ENCODE results near the gene CDKL1. TPM values are rescaled to one million over a fixed set of nuclear protein-coding genes. Genes with fewer than 3 reads are reported as not detected.
A peak's percentile ranks its signal among the peaks of the same experiment; 100 is the strongest.

Gene CDKL1
- total and polyA plus RNA-seq, 2 of the 13 experiments (the other 11 are each of a cell fraction or from before 2014, with no cell fraction given) = 4.4 to 5.1 TPM

DNA sequence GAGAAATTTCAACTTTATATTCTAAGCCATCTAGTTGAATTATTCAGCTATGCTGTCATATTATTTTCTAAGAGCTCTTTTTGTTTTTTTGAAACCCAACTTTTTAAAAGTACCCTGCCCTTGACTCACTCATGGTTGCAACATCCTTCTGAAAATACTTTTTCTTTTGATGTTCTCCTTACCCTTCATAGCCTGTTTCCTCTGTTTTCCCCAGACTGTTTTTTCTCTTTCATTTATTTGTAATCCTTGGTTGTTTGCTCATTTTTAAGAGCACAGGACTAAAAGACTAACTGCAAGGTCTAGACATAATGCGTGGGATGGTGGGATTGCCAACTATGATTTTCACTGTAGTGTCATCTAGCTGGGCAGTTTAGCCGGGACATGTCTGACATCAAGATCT lies 21.2 kb upstream of the CDKL1 start (continued):
- peak; percentile 50; the same call in 1 of the 2 replicates for TF ChIP-seq ARID5B (CRISPR knock-in tag; IDR thresholded peaks at IDR 0.05)
- TF ChIP-seq HMG20A (CRISPR knock-in tag; IDR thresholded peaks at IDR 0.05; ENCODE audit: borderline replicate concordance) = peak; percentile 77; the same call in 1 of the 2 replicates
- peak; percentile 56; the same call in 1 of the 2 replicates for TF ChIP-seq GATAD2A (CRISPR knock-in tag; IDR thresholded peaks at IDR 0.05)
- 0 out of 2 replicates have a peak, but pooled peaks have one; percentile 20 for TF ChIP-seq CEBPG (CRISPR knock-in tag; IDR thresholded peaks at IDR 0.05)
- TF ChIP-seq SAP130 (CRISPR knock-in tag; IDR thresholded peaks at IDR 0.05; ENCODE audit: low read depth) = 0 out of 2 replicates have a peak, but pooled peaks have one; percentile 22
- TF ChIP-seq TCF7 (IDR thresholded peaks at IDR 0.05; ENCODE audit: low read depth) = peak; percentile 48; the same call in 1 of the 2 replicates
- no peak for TF ChIP-seq ZNF780A (CRISPR knock-in tag; IDR thresholded peaks at IDR 0.05)
- no peak for TF ChIP-seq ASH2L (IDR thresholded peaks at IDR 0.05; ENCODE audit: insufficient read length, low read depth, low read length)

DNA sequence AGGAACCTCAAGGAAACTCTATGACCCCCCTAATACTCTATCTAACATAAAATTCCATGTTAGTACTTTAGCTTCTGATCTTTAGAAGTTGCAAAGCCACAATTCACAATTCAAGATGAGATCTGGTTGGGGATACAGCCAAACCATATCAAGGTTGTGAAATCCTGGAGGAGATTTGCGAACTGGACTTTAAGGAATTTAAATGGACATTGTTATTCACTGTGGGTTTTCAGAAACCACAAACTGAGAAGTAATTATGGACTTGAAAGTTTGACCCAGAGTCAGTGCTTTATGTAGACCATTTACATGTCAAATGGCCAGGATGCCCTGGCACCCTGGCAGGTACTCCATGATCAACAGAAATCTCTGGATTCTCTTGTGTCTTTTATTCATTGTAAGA lies 14.2 kb upstream of the CDKL1 start:
- Histone ChIP-seq H3K4me2 (ENCODE audit: low read depth, low read length) (no peak overlapping the region), H2AFZ (ENCODE audit: low read length) (no peak overlapping the region), H3K9ac (ENCODE audit: insufficient read depth, low read depth, low read length) (no peak overlapping the region), H3K79me2 (ENCODE audit: insufficient read depth, low read length) (no peaks in the 10 kb centered on the region), H3K36me3 (replicated peaks in 1 of 2; ENCODE audit: control insufficient read depth in 1 of 2, insufficient read depth in 2 of 2, low read length in 2 of 2) (no peaks in the 10 kb centered on the region), H3K27ac (ENCODE audit: extremely low read length, insufficient read depth, low read length) (no peak overlapping the region), H3K4me1 (ENCODE audit: insufficient read depth, low read length) (no peaks in the 10 kb centered on the region), H3K27me3 (ENCODE audit: control insufficient read depth in 1 of 2, insufficient read depth in 2 of 2, low read length in 2 of 2) (no peaks in the 10 kb centered on the region), H3K4me3 (replicated peaks in 1 of 3; ENCODE audit: insufficient read depth in 1 of 3, low read depth in 2 of 3, low read length in 3 of 3) (no peak overlapping the region), H3K9me3 (ENCODE audit: low read length) (no peaks in the 10 kb centered on the region), H4K20me1 (ENCODE audit: insufficient read depth, low read length) (no peaks in the 10 kb centered on the region)
- no peak for FAIRE-seq
- 94% methylated on average over 1 of the region's 1 CpG for WGBS (ENCODE audit: low lambda C conversion rate)
- ChIA-PET CTCF (ENCODE audit: low intra/inter-chr PET ratio, low total read pairs) (no interaction called here), POLR2A (no interaction called here)
- ATAC-seq = no peak
- no peak for DNase-seq (ENCODE audit: low spot score)
- intact Hi-C loops (cut with micrococcal nuclease; ENCODE audit: unreplicated experiment) = no loop called here
- no TSS peak for BruUV-seq (replicated peaks)
- in situ Hi-C loops (cut with HindIII; ENCODE audit: extremely low pct_ligation_motif_present, low pct_unique_long_range_greater_than_20kb) = no loop called here
- TF ChIP-seq TRIM24 (CRISPR knock-in tag; IDR thresholded peaks at IDR 0.05) (no peak), ZNF230 (CRISPR knock-in tag; IDR thresholded peaks at IDR 0.05) (no peak), ZNF550 (CRISPR knock-in tag; IDR thresholded peaks at IDR 0.05; ENCODE audit: borderline replicate concordance) (no peak), PAXIP1 (CRISPR knock-in tag; conservative IDR thresholded peaks at IDR 0.05) (no peak)
- TF ChIP-seq, protein P1, sequence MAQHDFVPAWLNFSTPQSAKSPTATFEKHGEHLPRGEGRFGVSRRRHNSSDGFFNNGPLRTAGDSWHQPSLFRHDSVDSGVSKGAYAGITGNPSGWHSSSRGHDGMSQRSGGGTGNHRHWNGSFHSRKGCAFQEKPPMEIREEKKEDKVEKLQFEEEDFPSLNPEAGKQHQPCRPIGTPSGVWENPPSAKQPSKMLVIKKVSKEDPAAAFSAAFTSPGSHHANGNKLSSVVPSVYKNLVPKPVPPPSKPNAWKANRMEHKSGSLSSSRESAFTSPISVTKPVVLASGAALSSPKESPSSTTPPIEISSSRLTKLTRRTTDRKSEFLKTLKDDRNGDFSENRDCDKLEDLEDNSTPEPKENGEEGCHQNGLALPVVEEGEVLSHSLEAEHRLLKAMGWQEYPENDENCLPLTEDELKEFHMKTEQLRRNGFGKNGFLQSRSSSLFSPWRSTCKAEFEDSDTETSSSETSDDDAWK (CRISPR knock-in tag; IDR thresholded peaks at IDR 0.05) = no peak
